K562 (cell line): ENCODE data around the gene LDLRAD3. TPM values are rescaled to one million over a fixed set of nuclear protein-coding genes. Genes with fewer than 3 reads are reported as not detected.
A peak's percentile ranks its signal among the peaks of the same experiment; 100 is the strongest.

Experiments used
- BCL6 ChIP-seq: fragments of 250-450 bp; sonication (Bioruptor Pico); IDR thresholded peaks from 2 replicates; pipeline ENCODE4 v1.4.0; 2020
- CUX1 ChIP-seq: fragments of 200-800 bp; sonication (Bioruptor generic); IDR thresholded peaks from 2 replicates; pipeline ENCODE4 v1.6.1; 2016; ENCODE audit warnings: missing genetic modification characterization, missing compliant biosample characterization
- ELF2 ChIP-seq: fragments of 250-450 bp; sonication (Bioruptor Pico); IDR thresholded peaks from 2 replicates; pipeline ENCODE4 v1.5.0; 2021; ENCODE audit warnings: mild to moderate bottlenecking
- RERE ChIP-seq: sonication (generic); formaldehyde crosslinking; IDR thresholded peaks from 2 replicates; pipeline ENCODE4 v1.8.0; 2023; ENCODE audit warnings: missing genetic modification reagents, mild to moderate bottlenecking, borderline replicate concordance
- REST ChIP-seq, 2 experiments: fragments of 450-650 bp; formaldehyde crosslinking in 1 of 2; IDR thresholded peaks; 2 replicates each; pipeline versions ENCODE4 v1.4.0 to v1.6.1; 2014 to 2020; ENCODE audit warnings: mild to moderate bottlenecking in 2 of 2, borderline replicate concordance in 1 of 2, low read depth in 1 of 2
- polyA plus RNA-seq, 8 experiments: library from polyadenylated mRNA; depleted of rRNA in 4 of 8; stranded (reverse) in 5 of 8; unstranded in 3 of 8; fragments of >200 nt; fragmentation: Nextera tagmentation in 2 of 8; fragmentation: Illumina TruSeq in 1 of 8; extraction: Ambion mirVana in 2 of 8; extraction: Trizol in 1 of 8; gene quantifications; 2 replicates each; pipeline versions ENCODE4 v1.2.1 to v1.2.3, GENCODE V29; 2011 to 2014; ENCODE audit warnings: inconsistent platforms in 1 of 8, missing spikeins in 1 of 8
- total RNA-seq, 7 experiments: library from RNA; depleted of rRNA in 6 of 7; stranded (reverse); fragments of >200 nt in 6 of 7; fragmentation: Illumina TruSeq in 2 of 7; extraction: Trizol in 2 of 7; gene quantifications; 2 replicates each; pipeline versions ENCODE4 v1.2.1 to v1.2.3, GENCODE V29; 2011 to 2021; ENCODE audit warnings: low replicate concordance in 1 of 7

The LDLRAD3 gene
- total and polyA plus RNA-seq, 9 of the 15 experiments (the other 6 are each of a cell fraction or from before 2014, with no cell fraction given), result 0.73 to 7.2 (median 3.5) TPM

GRCh38 chr11:36149538-36150242, 205.8 kb downstream of the LDLRAD3 start (continued):
- TF ChIP-seq REST (IDR thresholded peaks at IDR 0.05; ENCODE audit: borderline replicate concordance) (peak; percentile 80), REST (CRISPR knock-in tag; IDR thresholded peaks at IDR 0.05; ENCODE audit: low read depth) (no peak), BCL6 (CRISPR knock-in tag) (peak; percentile 24; the same call in 1 of the 2 replicates), RERE (no peak), ELF2 (CRISPR knock-in tag) (peak; percentile 78; the same call in 1 of the 2 replicates), CUX1 (CRISPR knock-in tag) (no peak)
